H4 (cell line): ENCODE measurements around the gene MATR3. TPM values are rescaled to one million over a fixed set of nuclear protein-coding genes. Genes with fewer than 3 reads are reported as not detected.
"Not testable (repeated sequence)": the region's sequence is repeated elsewhere in the genome, so short reads cannot be mapped to it uniquely, and the experiment has no call there.

Source experiments
- DNase-seq: peaks from one replicate; pipeline ENCODE4 v3.0.0-alpha.2; 2015; ENCODE audit warnings: low spot score
- total RNA-seq: library from RNA; depleted of rRNA; stranded (reverse); fragments of >200 nt; shearing (Covaris generic); gene quantifications from 2 replicates; pipeline ENCODE4 v1.2.3, GENCODE V29; 2014

MATR3 gene
- total RNA-seq, 1 experiment from 2014 or later = 241 TPM

GRCh38 chr5:139297439-139298133, 4.0 kb downstream of the MATR3 start:
- DNase-seq = no peak

GRCh38 chr5:139298242-139298641, 4.7 kb downstream of the MATR3 start:
- DNase-seq = no peak

GRCh38 chr5:139299486-139299885, 5.9 kb downstream of the MATR3 start:
- no peak for DNase-seq

- DNase-seq = no peak
Observed at GRCh38 chr5:139301808-139302499, 8.4 kb downstream of the MATR3 start.

GRCh38 chr5:139304391-139305324, 11.1 kb downstream of the MATR3 start:
- no peak for DNase-seq

- DNase-seq = no peak
Observed at GRCh38 chr5:139306197-139306596, 12.7 kb downstream of the MATR3 start.

- no peak for DNase-seq
Observed at GRCh38 chr5:139306628-139307379, 13.3 kb downstream of the MATR3 start.

- no peak for DNase-seq
Observed at GRCh38 chr5:139308797-139309196, 15.3 kb downstream of the MATR3 start.

- not testable (repeated sequence) for DNase-seq
Observed at GRCh38 chr5:139310715-139311186, 17.2 kb downstream of the MATR3 start.

GRCh38 chr5:139312075-139312474, 18.5 kb downstream of the MATR3 start:
- DNase-seq = no peak

- DNase-seq = no peak
Observed at GRCh38 chr5:139314276-139314675, 20.7 kb downstream of the MATR3 start.

GRCh38 chr5:139315056-139315615, 21.6 kb downstream of the MATR3 start:
- DNase-seq = no peak

GRCh38 chr5:139335811-139336210, 42.3 kb downstream of the MATR3 start:
- DNase-seq = no peak

GRCh38 chr5:139340051-139340450, 46.5 kb downstream of the MATR3 start:
- no peak for DNase-seq

- DNase-seq = no peak
Observed at GRCh38 chr5:139341187-139341688, 47.7 kb downstream of the MATR3 start.

GRCh38 chr5:139341689-139342422, 48.3 kb downstream of the MATR3 start, which contains the start of gene PAIP2:
Gene PAIP2, plus strand, starts transcription at chr5:139341854. Its CDS starts 21,931 bp downstream, at chr5:139363785.
- DNase-seq = peak; percentile 96

- no peak for DNase-seq
Observed at GRCh38 chr5:139342423-139342723, 48.8 kb downstream of the MATR3 start.

GRCh38 chr5:139343476-139343875, 49.9 kb downstream of the MATR3 start:
- no peak for DNase-seq

GRCh38 chr5:139344177-139344576, 50.6 kb downstream of the MATR3 start:
- no peak for DNase-seq

GRCh38 chr5:139345442-139345841, 51.9 kb downstream of the MATR3 start:
- not testable (repeated sequence) for DNase-seq
